ENCODE data around the gene RAB1B.
"Not testable (repeated sequence)": the region's sequence is repeated elsewhere in the genome, so short reads cannot be mapped to it uniquely, and the experiment has no call there.

Gene RAB1B

DNA sequence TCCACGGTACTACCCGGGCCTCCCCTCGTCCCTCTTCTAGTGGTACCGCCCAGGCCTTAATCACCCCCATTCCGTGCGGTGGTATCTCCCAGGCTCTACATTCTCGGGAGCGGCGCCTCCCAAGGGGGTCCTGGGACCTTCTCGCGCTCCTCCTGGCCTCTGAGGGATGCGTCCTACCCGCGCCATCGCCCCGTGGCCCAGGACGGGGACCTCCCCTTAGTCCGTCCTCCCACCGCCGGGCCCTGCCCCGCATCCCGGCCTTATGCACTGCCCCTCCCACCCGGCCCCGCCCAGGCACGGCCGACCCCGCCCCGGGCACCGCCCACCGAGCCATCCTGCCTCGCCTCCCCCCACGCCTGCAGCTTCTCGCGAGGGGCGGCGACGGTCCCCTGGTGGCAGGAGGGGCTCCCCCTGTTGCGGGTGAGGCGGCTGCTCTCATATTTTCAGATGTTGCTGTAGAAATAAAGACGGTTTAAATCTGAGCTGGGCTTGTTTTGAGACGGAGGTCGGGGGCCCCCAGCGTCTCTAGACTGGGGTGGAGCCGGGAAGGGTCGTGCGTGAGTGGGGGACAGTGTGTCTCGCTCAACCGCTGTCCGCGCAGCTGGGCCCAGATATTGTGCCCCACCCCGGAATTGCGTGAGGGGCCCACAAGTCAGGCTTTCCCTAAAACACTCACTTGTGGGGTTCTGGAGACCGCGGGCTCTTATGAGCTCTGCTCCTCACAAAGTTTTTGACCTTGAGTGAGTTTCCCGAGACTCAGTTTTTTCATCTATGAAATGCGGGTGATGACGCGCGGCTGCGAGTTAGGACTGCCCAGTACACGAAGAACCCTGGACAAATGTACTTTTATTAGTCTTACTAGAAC lies 828 bp upstream of the RAB1B start:
- peak; percentile 87 for DNase-seq

DNA sequence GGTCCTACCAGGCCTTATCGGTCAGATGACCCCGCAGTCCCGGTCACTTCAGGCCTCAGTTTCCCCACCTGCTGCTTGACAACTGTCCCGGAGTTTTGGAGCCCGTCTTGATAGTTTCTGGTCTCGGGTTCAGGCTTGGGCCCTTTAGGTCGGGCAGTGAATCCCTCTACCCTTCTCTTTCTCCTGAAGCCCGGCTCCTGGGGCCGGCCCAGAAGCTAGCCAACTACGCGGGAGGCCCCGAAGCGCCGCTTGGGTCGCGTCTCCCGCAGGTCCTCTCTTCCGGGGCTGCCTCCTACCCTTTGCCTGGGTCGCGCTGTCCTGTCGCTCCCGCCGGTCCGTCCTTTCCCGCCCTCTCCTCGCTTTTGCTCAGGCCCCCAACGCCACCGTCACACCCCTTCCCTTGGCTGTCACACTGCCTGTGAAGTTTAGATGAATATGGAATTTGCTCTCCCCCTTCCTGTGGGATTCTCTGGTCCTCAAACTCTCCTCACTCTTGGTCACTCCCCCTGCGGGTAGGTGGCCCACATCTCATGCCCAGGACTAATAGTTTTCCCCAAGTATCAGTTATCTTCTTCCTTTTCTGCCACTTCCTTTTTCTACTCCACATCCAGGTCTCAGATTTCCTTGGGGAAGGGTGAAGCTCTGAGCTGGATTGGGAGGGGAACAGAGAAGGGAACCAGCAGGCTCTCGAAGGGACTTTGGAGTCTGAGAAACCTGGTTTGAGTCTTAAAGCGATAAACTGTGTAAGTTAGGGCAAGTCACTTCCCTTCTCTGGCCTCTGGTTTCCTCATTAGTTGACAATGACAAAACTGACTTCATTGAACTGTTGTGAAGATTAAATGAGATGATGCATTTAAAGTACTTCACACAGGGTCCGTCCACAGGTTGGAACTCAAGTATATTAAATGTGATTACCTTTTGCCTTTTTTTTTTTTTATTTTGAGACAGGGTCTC lies 790 bp downstream of the RAB1B start:
- DNase-seq, result peak; percentile 55

DNA sequence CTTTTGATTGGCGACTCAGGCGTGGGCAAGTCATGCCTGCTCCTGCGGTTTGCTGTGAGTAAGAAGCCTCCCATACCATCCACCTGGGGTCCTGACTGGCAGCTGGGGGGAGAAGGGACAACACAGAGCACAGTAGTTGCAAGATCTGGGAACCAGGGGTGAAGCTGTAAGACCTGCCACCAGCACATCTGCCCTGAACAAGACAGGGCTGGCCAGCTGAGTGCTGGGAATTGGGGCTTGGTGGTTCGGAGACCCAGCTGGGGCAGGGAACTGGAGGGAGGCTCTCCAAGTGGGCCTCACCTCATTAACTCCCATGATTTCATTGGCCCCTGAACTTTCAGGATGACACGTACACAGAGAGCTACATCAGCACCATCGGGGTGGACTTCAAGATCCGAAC lies 3.4 kb downstream of the RAB1B start:
- no peak for DNase-seq

DNA sequence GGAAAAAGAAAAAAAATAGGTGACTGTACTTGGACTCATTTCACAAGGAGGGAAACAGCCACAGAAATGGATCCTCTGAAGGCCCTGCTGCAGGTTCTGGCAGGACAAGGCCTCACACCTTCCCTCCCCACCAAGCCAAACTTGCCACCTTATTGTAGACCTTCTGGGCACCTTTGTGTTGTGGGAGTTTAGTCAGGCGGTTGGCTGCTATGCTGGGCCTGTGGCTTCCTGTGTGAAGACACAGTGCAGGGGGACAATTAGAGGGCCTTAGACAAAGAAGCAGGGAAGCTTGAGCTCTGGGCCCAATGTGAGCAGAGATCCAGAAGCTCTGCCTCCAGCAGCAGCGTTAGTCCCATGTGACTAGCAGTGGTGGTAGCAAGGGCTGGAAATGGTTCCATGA lies 4.2 kb downstream of the RAB1B start:
- no peak for DNase-seq

DNA sequence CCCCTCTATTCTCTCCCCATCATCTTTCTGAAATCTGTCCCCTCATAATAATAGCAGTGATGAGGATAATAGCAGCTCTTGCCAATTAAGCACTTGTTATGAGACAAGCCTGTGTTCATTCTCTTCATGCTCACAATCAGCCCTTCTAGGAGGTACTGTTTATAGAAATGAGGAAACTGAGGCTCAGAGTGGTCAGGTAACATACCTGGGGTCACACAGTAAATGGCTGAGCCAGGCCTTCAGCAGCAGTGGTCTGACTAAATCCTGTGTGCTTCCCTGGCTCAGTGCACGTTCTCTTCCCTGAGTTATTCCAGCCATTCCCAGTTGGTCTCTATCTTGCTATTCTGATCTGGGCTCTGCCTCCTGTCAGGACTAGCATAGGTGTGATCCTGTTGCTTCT lies 5.8 kb downstream of the RAB1B start:
- no peak for DNase-seq

GRCh38 chr11:66275396-66275795 lies 7.0 kb downstream of the RAB1B start:
- DNase-seq, result no peak

GRCh38 chr11:66275984-66276612 lies 7.7 kb downstream of the RAB1B start:
- no peak for DNase-seq

DNA sequence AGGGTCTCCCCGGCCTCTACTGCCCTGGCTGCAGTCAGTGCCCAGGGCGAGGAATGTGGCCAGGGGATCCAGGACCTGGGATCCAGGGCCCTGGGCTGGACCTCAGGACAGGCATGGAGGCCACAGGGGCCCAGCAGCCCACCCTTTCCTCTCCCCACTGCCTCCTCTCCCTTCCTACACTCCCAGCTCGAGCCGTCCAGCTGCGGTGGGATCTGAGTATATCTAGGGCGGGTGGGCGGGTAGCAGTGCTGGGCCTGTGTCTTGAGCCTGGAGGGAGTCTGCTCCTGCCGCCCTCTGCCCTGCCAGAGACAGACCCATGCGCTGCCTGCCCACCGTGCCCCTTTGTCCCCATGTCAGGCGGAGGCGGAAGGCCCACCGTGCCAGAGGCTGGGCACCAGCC lies 8.2 kb downstream of the RAB1B start:
- DNase-seq, result not testable (repeated sequence)

GRCh38 chr11:66277064-66277463 lies 8.6 kb downstream of the RAB1B start:
- DNase-seq, result not testable (repeated sequence)

DNA sequence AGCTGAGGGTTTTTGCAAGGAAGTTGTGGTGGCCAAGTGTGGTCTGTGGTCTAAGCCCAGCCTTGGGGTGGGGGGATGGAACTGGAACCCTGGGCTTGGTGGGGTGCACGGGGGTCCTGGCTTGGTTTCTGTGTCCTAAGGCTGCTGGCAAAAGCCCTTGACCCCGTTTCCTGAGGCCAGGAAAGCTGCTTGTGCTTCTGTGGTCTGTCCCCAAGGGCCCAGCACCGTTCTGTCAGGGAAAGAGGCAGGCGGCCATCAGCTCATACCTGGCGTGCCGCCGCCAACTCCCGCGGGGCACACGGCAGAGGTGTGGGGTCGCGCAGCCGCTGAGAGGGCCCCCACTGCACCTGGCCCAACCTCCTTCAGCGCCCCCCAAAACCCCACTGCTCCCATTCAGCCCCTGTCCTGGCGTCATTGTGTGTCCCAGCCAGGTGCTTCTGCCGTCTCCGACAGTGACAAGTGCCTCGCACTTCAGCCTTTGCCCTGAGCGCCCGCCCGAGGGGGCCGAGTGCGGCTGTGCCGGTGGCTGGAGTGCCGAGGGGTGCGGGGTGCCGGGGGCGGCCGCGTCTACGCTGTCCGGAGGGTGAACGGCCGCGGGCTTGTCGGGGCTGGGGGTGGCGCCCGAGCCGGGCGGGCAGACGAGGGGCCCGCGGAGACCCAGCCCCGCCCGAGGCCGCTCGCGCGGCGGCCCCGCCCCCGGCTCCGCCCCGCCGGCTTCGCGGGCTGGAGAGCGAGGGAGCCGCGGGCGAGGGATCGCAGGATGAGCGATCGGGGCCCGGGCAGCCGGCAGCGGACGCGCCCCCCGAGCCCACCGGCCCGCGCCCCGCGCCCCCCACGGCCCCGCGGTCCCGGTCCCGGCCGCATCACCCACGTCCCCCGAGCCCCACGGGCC lies 9.3 kb downstream of the RAB1B start, which contains the start of gene CNIH2:
Gene CNIH2, plus strand, starts transcription at position 705 of the 892 bp plus-strand sequence. CDS start 282 bp downstream, outside the sequence.
- no peak for DNase-seq

- no peak for DNase-seq
Observed at GRCh38 chr11:66278363-66279091, 10.1 kb downstream of the RAB1B start.

DNA sequence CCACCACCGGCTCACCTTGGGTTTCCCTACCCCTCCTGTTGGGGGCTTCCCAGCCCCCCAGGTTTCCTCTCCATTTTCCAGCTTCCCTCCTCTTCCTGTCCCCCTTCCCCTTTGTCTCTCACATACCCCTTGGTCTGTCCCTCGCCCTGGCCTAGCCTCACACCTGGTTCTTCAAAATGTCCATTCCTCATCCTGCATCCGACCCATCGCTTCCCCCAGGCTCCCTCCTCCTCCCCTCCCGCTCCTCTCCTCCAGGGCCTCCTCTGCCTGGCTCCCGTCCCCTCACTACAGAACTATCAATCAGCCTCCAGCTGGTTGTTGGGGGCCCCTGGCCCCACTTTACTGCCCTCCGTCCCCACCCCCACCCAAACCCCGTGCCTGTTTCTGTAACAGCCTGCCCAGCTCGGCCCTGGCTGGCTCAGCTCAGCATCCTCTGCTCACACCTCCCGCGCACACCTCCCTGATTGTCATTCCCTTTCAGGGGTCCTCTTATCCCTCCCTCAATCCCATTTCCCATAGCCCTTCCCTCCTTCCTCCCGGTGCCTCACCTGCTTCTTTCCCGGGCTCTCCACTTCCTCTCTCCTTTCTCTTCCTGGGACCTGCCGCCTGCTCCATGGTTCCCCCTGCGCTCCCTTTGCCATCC lies 10.8 kb downstream of the RAB1B start:
- no peak for DNase-seq

- DNase-seq, result no peak
Observed at GRCh38 chr11:66280428-66280827, 12.0 kb downstream of the RAB1B start.

GRCh38 chr11:66281001-66281400 lies 12.6 kb downstream of the RAB1B start:
- no peak for DNase-seq

DNA sequence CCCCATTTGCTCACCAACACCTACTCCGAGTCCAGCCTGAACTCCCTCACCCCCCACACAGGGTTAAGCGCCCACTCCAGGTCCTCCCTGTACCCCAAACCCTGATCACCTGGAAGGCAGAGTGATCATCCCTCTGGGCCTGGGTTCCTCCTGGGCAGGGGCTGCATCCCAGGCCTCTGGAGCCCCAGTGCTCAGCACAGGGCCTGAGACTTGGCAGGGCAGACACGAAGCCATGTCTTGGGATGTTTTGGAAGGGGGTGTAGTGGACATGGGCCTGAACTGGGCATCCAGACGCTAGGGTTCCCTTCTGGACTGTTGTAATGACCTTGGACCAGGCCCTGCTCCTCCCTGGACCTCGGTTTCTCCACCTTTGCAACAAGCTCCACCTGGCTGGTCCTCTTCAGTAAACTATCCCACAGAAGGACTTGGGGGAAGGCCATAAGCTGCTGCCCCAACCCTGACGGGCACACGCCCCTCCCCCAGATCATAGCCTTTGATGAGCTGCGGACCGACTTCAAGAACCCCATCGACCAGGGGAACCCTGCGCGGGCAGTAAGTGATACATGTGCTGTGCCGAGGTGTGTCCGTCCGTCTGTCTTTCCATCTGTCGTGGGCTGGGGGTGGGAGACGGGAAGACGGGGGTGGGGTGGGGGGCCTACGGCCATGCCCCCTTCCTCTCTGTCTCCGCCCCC lies 13.5 kb downstream of the RAB1B start:
- DNase-seq, result no peak

DNA sequence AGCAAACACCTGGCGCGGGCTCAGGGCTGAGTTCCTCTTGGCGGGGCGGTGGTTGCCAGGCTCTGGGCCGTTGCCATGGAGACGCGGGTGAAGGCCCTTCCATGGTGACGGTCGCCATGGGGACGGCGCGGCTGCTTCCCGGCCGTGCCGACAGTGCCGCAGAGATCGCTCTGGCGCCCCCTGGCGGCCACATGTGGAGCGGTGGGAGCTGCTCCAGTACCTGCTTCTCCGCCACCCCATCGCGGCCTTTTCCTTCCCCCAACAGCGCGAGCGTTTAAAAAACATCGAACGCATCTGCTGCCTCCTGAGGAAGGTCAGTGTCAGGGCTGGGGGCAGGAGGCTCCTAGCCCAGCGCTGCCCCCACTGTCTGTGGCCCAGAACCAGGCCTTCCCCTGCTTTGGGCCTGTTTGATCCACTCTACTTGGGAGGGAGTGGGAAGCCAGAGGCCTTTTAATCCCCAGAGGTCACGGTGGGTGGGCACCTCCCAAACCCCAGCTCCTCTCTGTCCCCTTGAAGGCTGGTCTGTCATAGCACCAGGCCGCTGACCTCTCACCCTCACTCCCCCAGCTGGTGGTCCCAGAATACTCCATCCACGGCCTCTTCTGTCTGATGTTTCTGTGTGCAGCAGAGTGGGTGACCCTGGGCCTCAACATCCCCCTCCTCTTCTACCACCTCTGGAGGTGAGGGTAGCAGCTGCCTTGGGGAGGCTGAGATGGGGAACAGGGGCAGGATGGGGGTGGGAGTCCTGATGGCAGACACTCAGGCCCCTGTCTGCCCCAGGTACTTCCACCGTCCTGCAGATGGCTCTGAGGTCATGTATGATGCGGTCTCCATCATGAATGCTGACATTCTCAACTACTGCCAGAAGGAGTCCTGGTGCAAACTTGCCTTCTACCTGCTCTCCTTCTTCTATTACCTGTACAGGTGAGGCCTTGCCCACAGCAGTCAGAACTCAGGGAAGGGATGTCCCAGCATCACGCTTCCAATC lies 14.3 kb downstream of the RAB1B start:
- peak; percentile 91 for DNase-seq

- no peak for DNase-seq
Observed at GRCh38 chr11:66283461-66284105, 15.1 kb downstream of the RAB1B start.

- no peak for DNase-seq
Observed at GRCh38 chr11:66284526-66285078, 16.2 kb downstream of the RAB1B start.
